ENCODE measurements around the gene TUBA8.

DNA sequence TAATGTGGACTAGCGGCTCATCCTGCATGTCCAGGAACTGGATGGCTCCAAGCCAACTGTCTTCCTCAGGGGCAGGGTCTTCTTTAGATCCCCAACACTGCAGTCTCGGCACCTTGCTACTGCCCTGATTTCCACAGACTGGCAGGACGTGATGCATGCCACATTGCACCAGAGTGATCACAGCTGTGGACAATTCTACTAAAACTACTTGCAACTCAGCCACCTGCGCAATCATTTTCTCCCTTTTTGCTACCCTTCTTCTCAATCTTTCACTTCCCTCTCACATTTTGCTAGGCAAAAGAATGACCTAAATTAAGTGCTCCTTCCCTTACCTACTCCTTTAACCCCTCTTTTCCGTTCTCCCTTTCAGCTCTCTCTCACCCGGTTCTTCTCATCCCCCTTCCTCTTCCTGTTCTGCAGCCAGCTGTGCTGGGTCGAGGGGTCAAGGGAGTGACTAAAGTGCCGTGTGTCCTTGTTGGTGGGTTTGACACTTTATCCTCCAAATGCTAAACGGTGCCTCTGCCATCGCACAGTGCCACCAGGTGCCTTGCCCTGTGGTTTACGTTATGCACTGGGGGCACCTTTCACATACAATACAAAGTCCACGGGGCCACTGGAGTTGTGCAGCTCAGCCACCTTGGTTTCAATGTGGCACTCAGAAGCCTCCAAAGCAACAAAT, 44.3 kb upstream of the TUBA8 start:
- TF ChIP-seq, protein P1, sequence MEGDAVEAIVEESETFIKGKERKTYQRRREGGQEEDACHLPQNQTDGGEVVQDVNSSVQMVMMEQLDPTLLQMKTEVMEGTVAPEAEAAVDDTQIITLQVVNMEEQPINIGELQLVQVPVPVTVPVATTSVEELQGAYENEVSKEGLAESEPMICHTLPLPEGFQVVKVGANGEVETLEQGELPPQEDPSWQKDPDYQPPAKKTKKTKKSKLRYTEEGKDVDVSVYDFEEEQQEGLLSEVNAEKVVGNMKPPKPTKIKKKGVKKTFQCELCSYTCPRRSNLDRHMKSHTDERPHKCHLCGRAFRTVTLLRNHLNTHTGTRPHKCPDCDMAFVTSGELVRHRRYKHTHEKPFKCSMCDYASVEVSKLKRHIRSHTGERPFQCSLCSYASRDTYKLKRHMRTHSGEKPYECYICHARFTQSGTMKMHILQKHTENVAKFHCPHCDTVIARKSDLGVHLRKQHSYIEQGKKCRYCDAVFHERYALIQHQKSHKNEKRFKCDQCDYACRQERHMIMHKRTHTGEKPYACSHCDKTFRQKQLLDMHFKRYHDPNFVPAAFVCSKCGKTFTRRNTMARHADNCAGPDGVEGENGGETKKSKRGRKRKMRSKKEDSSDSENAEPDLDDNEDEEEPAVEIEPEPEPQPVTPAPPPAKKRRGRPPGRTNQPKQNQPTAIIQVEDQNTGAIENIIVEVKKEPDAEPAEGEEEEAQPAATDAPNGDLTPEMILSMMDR (IDR thresholded peaks at IDR 0.05), result no peak
- no peak for TF ChIP-seq EP300 (IDR thresholded peaks at IDR 0.05)
- TF ChIP-seq POLR2AphosphoS5 (IDR thresholded peaks at IDR 0.05), result no peak
